ENCODE measurements around the gene INTS11.

GRCh38 chr1:1366699-1367066, 42.2 kb upstream of the INTS11 start:
- TF ChIP-seq FOXK2 (IDR thresholded peaks at IDR 0.05) (no peak), SP1 (IDR thresholded peaks at IDR 0.05) (no peak), ELF4 (IDR thresholded peaks at IDR 0.05) (no peak), SUZ12 (IDR thresholded peaks at IDR 0.05) (no peak), LEF1 (IDR thresholded peaks at IDR 0.05; ENCODE audit: borderline replicate concordance) (no peak), ARNT (IDR thresholded peaks at IDR 0.05) (no peak), TARDBP (IDR thresholded peaks at IDR 0.05) (no peak), ZNF384 (IDR thresholded peaks at IDR 0.05) (no peak), NFRKB (IDR thresholded peaks at IDR 0.05) (no peak), FOXA1 (IDR thresholded peaks at IDR 0.05) (no peak)

Data from HEK293T (cell line).